Measurements from ENCODE around the gene GALNTL6. TPM values are rescaled to one million over a fixed set of nuclear protein-coding genes. Genes with fewer than 3 reads are reported as not detected.

Gene GALNTL6
- total and polyA plus RNA-seq, 2 donors (not counting 1 experiment from before 2014, with no cell fraction given), result not detected

DNA sequence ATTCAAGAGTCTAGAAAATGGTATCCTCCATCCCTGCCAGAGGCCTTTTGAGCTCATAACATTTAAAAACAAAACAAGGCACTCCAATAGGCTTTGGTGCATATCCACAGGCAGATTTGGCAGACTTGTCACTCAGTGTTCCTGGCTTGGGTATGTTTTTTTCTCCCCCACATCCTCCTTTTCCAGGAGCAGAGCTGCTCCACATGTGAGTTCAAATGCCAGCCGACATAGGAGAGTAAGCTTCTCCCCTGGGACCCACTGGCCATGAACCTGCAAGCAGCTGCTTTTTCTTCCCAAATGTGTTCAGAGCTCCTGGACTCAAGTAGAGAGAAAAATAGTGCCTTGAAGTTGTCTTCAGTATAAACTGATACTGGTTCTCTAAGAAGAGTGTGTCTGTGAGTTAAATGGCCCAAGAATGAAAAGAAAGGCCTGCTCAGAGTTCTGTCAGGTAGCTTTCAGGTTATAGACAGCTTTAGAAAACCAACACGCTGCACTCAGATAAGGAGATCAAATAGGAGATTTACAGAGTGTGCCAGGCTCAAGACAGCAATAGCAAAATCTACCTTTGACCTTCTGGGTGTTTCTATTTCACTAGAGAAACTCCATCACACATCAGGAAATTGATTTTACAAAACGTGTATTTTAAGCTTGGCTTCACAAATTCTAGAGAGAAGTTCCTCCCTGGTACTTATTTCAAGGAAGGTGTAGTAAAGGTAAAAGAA, 1192.9 kb downstream of the GALNTL6 start:
- Histone ChIP-seq H4K20me1 (ENCODE audit: control insufficient read depth, extremely low read depth, insufficient read depth, low read length) (no peaks in the 10 kb centered on the region), H3K4me2 (ENCODE audit: extremely low read depth, insufficient read depth, low read length) (no peak overlapping the region), H2AFZ (ENCODE audit: low read length) (no peak overlapping the region), H3K36me3 (ENCODE audit: control insufficient read depth, insufficient read depth, low read length) (no peaks in the 10 kb centered on the region), H3K27me3 (ENCODE audit: control insufficient read depth, insufficient read depth, low read length) (no peaks in the 10 kb centered on the region), H3K9ac (ENCODE audit: insufficient read depth, low read length) (no peak overlapping the region), H3K4me1 (ENCODE audit: control insufficient read depth, extremely low read depth, insufficient read depth, low read length) (no peaks in the 10 kb centered on the region), H3K27ac (ENCODE audit: insufficient read depth, low read length) (no peak overlapping the region), H3K4me3 (replicated peaks in 1 of 4; ENCODE audit: control extremely low read depth in 1 of 4, insufficient read depth in 1 of 4, low read depth in 3 of 4, low read length in 4 of 4) (no peak overlapping the region), H3K9me3 (ENCODE audit: control insufficient read depth, insufficient read depth, low read depth, low read length) (no peaks in the 10 kb centered on the region), H3K79me2 (ENCODE audit: control insufficient read depth, insufficient read depth, low read length) (no peaks in the 10 kb centered on the region)
- TF ChIP-seq, protein P1, sequence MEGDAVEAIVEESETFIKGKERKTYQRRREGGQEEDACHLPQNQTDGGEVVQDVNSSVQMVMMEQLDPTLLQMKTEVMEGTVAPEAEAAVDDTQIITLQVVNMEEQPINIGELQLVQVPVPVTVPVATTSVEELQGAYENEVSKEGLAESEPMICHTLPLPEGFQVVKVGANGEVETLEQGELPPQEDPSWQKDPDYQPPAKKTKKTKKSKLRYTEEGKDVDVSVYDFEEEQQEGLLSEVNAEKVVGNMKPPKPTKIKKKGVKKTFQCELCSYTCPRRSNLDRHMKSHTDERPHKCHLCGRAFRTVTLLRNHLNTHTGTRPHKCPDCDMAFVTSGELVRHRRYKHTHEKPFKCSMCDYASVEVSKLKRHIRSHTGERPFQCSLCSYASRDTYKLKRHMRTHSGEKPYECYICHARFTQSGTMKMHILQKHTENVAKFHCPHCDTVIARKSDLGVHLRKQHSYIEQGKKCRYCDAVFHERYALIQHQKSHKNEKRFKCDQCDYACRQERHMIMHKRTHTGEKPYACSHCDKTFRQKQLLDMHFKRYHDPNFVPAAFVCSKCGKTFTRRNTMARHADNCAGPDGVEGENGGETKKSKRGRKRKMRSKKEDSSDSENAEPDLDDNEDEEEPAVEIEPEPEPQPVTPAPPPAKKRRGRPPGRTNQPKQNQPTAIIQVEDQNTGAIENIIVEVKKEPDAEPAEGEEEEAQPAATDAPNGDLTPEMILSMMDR (conservative IDR thresholded peaks at IDR 0.05 in 1 of 2, IDR thresholded peaks at IDR 0.05 in 1 of 2; ENCODE audit: low read depth in 1 of 2, low read length in 2 of 2), result no peak
- no peak for TF ChIP-seq EZH2 (IDR thresholded peaks at IDR 0.05; ENCODE audit: low read length, missing control alignments)
- no peak for DNase-seq (ENCODE audit: low read depth in 2 of 2)

DNA sequence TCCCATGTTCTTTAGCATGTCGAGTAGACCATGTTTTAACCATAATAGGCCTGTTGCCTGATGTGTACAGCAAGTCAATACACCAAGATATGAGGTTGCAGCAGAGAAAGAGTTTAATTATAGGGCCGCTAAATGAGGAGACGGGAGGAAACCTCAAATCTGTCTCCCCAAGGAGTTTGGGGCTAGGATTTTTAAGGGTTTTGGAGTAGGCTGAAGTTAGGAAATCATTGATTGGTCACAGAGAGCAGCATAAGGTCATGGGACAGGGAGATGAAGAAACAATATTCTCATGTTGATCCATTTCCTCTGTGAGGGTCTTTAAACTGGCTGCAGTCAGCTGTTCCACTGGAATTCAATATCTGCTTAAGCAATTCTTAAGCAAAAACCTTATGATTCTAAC, 1195.2 kb downstream of the GALNTL6 start:
- no peak overlapping the region for H3K27ac ChIP-seq (ENCODE audit: insufficient read depth, low read length)
- H3K4me1 ChIP-seq (ENCODE audit: control insufficient read depth, extremely low read depth, insufficient read depth, low read length), result no peaks in the 10 kb centered on the region
- H3K27me3 ChIP-seq (ENCODE audit: control insufficient read depth, insufficient read depth, low read length), result peaks cover 5% of the 10 kb centered on the region
- no peak overlapping the region for H2AFZ ChIP-seq (ENCODE audit: low read length)
- no peak overlapping the region for H3K9ac ChIP-seq (ENCODE audit: insufficient read depth, low read length)
- no peaks in the 10 kb centered on the region for H3K79me2 ChIP-seq (ENCODE audit: control insufficient read depth, insufficient read depth, low read length)
- H3K4me3 ChIP-seq (replicated peaks in 1 of 4; ENCODE audit: control extremely low read depth in 1 of 4, insufficient read depth in 1 of 4, low read depth in 3 of 4, low read length in 4 of 4), result no peak overlapping the region
- no peaks in the 10 kb centered on the region for H3K9me3 ChIP-seq (ENCODE audit: control insufficient read depth, insufficient read depth, low read depth, low read length)
- H4K20me1 ChIP-seq (ENCODE audit: control insufficient read depth, extremely low read depth, insufficient read depth, low read length), result no peaks in the 10 kb centered on the region
- no peaks in the 10 kb centered on the region for H3K36me3 ChIP-seq (ENCODE audit: control insufficient read depth, insufficient read depth, low read length)
- H3K4me2 ChIP-seq (ENCODE audit: extremely low read depth, insufficient read depth, low read length), result no peak overlapping the region
- TF ChIP-seq, protein P1 (conservative IDR thresholded peaks at IDR 0.05 in 1 of 2, IDR thresholded peaks at IDR 0.05 in 1 of 2; ENCODE audit: low read depth in 1 of 2, low read length in 2 of 2), result no peak
- no peak for TF ChIP-seq EZH2 (IDR thresholded peaks at IDR 0.05; ENCODE audit: low read length, missing control alignments)
- no peak for DNase-seq (ENCODE audit: low read depth in 2 of 2)

DNA sequence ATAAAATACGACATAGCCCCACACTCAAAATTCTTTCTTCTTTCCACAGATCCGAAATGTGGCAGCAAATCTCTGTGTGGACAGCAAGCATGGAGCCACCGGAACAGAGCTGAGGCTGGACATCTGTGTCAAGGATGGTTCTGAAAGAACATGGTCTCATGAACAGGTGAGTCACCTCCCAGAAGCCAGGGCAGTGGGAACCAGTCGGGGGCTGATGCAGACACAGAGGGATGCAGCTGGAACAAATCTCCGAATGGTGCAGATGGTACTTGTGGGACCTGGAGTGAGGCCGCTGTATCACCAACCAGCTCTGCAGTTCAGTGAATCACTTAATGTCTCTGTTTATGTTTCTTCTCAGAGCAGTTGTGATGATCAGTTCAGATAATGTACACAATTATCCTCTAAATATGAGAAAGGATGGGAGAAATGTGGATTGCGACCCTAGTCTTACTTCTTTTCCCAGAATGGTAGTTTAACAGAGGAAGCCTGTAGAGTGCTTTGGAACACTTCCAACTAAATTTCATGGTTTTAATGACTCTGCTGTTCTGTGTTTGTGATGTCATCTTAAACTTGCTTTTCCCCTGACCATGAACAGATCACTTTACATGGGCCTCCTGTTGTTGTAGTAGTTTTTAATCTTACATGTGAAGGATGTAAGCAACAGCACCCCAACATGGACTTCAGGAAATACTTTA, 1196.1 kb downstream of the GALNTL6 start:
- H2AFZ ChIP-seq (ENCODE audit: low read length), result no peak overlapping the region
- TF ChIP-seq, protein P1 (conservative IDR thresholded peaks at IDR 0.05 in 1 of 2, IDR thresholded peaks at IDR 0.05 in 1 of 2; ENCODE audit: low read depth in 1 of 2, low read length in 2 of 2), result no peak
- no peak for TF ChIP-seq EZH2 (IDR thresholded peaks at IDR 0.05; ENCODE audit: low read length, missing control alignments)
- peak; percentile 39 to 66 for DNase-seq (ENCODE audit: low read depth in 2 of 2)
- H3K4me2 ChIP-seq (ENCODE audit: extremely low read depth, insufficient read depth, low read length), result no peak overlapping the region
- H3K27ac ChIP-seq (ENCODE audit: insufficient read depth, low read length), result no peak overlapping the region
- H3K27me3 ChIP-seq (ENCODE audit: control insufficient read depth, insufficient read depth, low read length), result peaks cover 5% of the 10 kb centered on the region
- H3K36me3 ChIP-seq (ENCODE audit: control insufficient read depth, insufficient read depth, low read length), result no peaks in the 10 kb centered on the region
- H3K9ac ChIP-seq (ENCODE audit: insufficient read depth, low read length), result no peak overlapping the region
- H3K4me1 ChIP-seq (ENCODE audit: control insufficient read depth, extremely low read depth, insufficient read depth, low read length), result peaks cover 3% of the 10 kb centered on the region
- no peaks in the 10 kb centered on the region for H3K9me3 ChIP-seq (ENCODE audit: control insufficient read depth, insufficient read depth, low read depth, low read length)
- H3K79me2 ChIP-seq (ENCODE audit: control insufficient read depth, insufficient read depth, low read length), result no peaks in the 10 kb centered on the region
- no peak overlapping the region for H3K4me3 ChIP-seq (replicated peaks in 1 of 4; ENCODE audit: control extremely low read depth in 1 of 4, insufficient read depth in 1 of 4, low read depth in 3 of 4, low read length in 4 of 4)
- no peaks in the 10 kb centered on the region for H4K20me1 ChIP-seq (ENCODE audit: control insufficient read depth, extremely low read depth, insufficient read depth, low read length)
